Measurements from ENCODE around the gene RAB1A.

DNA sequence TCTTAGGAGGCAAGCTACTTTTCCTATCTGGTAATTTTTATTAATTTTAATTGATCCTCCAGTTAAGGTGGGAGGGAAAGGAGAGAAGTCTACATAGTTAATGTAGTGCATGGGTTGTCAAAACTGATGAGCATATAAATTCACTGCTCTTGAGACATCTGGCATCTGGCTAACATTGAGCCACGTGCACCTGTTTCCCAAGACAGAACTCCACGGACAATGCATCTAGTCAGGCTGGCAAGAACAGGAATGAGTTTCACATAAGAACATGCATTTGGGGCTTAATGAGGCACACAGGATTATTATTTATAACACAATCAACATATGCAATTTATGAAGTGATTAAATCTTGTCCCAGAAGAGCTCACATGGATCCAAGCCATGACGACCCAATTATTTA is 16.2 kb upstream of the RAB1A start:
- TF ChIP-seq POLR2A (IDR thresholded peaks at IDR 0.05) (no peak), CTCF (IDR thresholded peaks at IDR 0.05) (no peak), EP300 (IDR thresholded peaks at IDR 0.05) (no peak)
